ENCODE results near the gene MEOX1.
"Not testable (repeated sequence)": the region's sequence is repeated elsewhere in the genome, so short reads cannot be mapped to it uniquely, and the experiment has no call there.

Gene MEOX1

DNA sequence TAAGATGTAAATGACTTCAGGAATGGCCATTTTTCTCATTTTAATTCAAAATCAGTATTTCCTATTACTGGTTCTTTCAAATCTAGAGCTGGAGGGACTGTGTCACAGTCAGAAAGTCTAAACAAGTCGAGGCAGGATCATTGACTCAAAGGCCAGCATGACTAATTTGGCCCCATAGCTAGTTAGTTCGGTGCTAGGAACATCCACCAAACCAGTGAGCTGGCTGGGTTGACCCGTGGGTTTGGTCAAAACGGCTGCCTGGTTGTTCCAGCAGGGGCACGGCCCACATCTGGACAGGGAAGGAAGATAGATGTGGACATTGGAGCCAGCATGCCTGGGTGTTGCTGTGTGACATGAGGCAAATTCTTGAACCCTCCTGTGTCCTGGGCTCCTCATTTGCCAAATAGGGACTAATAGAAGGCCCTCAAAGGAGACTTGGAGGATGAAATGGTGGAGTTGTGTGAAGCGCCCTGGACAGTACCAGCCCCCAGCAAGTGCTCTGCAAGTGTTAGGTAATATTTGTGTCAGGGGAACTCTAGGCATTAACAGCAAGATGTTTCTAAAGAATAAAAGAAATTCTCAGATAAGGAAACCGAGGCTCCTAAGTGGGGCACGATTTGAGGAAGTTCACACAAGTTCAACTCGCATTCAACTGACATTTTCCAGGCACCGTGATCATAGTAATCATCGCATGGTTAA is 46.2 kb downstream of the MEOX1 start:
- DNase-seq = no peak

DNA sequence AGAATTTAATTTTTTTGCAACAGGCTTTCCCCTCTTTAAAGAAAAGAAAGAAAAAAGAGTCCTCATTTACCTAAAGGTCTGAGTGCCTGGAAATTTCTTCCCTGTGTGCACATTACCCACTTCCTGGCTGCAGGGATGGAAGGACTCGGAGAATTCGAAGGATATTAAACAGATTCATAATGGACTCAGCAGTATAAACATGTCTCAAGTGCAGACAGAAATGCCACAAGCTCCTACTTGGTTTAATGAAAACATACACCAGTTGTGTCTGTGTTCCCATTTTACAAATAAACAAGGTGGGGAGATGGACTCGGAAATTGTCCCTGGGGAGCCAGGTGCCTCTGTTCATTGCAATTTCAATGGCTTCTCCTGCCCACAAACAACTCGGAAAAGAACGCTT is 47.2 kb downstream of the MEOX1 start:
- no peak for DNase-seq

DNA sequence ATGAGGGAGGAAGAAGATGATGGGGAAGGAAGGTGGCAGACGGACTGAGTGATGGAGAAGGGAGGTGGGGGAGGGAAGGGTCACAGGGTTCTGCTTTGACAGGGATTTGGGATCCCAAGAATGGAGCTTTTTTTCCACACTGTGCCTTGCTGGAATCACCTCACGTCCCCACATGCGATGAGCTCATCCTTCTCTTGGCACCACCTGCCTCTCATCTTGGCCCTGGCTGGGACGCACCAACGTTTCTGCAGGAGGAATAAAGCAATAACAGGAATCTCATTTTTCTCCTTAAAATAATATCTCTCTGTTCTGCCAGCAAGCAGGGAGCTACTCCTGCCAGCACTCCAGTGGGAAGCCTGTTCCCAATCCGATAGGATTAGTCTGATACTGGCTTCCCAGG is 47.8 kb downstream of the MEOX1 start:
- DNase-seq = no peak

DNA sequence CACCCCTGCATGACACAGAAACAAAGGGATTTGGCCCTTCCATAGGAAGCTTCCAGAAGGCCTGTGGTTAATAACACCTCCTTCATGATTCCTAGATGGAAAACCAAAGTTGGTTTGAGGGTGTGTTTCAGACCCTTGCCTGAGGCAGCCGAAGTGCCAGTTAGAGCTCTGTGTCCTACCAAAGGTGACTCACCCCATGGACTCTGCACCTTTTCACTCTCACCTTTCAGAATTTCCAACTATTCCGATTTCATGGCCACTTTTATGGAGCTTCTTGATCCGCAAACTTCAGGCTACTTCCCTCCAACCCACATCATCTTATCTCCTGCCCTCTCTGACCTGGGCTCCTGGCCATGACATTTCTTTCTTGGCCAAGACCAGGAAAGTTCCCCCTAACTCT is 49.2 kb downstream of the MEOX1 start:
- no peak for DNase-seq

GRCh38 chr17:43611230-43611969 is 50.3 kb downstream of the MEOX1 start:
- no peak for DNase-seq

GRCh38 chr17:43609613-43610385 is 51.9 kb downstream of the MEOX1 start:
- no peak for DNase-seq

GRCh38 chr17:43608313-43608712 is 53.4 kb downstream of the MEOX1 start:
- DNase-seq = peak; percentile 61

GRCh38 chr17:43604549-43604948 is 57.2 kb downstream of the MEOX1 start:
- DNase-seq = no peak

DNA sequence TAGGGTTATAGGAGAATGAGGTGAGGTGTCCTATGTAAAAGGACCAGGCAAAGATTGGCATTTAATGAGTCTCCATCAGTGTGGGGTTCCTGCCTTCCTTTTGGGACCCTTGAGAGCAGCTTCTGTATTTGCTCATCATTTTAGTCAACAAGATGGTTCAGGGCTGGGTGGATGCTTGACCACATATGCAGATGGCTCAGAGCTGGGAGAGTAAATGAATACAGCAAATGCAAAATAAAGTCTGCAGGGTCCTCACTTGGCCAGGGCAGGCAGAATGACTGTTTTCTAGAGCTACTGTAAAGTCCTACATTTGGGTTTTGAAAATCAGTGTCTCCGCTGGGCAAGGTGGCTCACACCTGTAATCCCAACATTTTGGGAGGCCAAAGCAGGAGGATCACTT is 58.4 kb downstream of the MEOX1 start:
- no peak for DNase-seq

DNA sequence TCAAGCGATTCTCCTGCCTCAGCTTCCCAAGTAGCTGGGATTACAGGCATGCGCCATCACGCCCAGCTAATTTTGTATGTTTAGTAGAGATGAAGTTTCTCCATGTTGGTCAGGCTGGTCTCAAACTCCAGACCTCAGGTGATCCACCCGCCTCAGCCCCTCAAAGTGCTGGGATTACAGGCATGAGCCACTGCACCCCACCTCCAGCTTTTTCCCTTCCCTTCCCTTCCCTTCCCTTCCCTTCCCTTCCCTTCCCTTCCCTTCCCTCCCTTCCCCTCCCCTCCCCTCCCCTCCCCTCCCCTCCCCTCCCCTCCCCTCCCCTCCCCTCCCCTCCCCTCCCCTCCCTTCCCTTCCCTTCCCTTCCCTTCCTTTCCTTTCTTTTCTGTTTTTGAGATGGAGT is 59.2 kb downstream of the MEOX1 start:
- not testable (repeated sequence) for DNase-seq

GRCh38 chr17:43601280-43602039 is 60.3 kb downstream of the MEOX1 start:
- no peak for DNase-seq

GRCh38 chr17:43599835-43600234 is 61.9 kb downstream of the MEOX1 start:
- DNase-seq = no peak

GRCh38 chr17:43599046-43599395 is 62.7 kb downstream of the MEOX1 start:
- DNase-seq = no peak

GRCh38 chr17:43598357-43599045 is 63.2 kb downstream of the MEOX1 start:
- no peak for DNase-seq

- no peak for DNase-seq
Observed at GRCh38 chr17:43597624-43598356, 63.9 kb downstream of the MEOX1 start.

GRCh38 chr17:43595466-43595865 is 66.3 kb downstream of the MEOX1 start:
- no peak for DNase-seq

DNA sequence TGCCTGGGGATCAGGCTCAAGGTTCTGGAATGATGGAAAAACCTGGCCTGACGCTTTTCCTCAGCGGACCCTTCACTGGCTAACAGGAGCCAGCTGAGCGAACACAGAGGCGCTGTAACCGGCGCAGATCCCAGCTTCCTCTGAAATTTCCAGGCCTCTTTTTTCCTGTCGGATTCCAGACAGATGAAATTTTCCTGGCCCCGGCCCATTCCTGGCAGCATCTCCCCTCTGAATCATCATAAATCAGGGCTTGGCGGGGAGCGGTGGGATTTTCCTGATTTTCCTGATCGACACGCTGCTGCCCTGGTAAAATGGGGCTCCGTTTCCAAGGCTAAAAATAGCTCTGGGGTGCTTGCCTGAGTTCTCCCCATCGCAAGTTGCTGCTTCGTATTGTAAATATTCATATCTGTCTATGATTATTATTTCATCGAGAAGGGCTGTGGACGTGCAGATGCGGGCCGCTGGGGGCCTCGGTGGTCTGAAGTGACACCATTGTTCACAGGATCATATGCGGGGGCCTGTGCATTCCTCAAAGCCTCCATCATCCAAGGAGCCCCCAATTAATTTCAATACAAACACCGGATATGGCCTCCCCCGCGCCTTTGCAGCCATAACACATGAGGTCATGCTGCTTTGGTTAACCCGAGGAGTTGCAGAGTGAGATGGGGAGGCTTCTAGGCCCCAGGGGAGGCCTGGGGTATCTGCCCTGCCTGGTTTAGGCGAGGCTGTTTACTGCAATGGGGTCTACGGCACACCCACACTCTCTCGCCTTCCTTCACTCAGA is 69.8 kb downstream of the MEOX1 start:
- no peak for DNase-seq

DNA sequence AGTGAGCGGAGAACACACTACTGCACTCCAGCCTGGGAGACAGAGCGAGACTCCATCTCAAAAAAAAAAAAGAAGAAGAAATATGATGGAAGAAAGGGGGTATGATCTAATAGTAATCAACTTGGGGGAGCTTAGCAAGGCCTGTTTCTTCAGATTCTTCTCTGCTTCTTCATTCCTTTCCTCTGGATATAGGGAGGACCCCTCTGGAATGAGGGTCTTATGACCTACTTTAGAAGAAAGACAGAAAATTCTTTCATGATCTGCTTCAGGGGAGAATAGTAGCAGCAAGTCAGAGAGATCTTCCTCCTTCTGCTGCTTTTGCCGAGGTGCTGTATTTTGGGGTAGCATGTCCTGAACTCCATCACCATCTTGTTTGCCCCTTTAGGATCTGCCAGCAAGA is 70.7 kb downstream of the MEOX1 start:
- DNase-seq = no peak
